GM21381 (cell line): ENCODE data around the gene RAD50.
"Not testable (repeated sequence)": the region's sequence is repeated elsewhere in the genome, so short reads cannot be mapped to it uniquely, and the experiment has no call there.

ENCODE experiments used
- ATAC-seq: cut with Tn5 transposase; IDR thresholded peaks from one replicate; pipeline ENCODE4 v1.9.1; 2021; ENCODE audit warnings: mild to moderate bottlenecking, moderate library complexity; ENCODE audit not compliant: unreplicated experiment

Gene RAD50

GRCh38 chr5:132691755-132692631 lies 135.2 kb downstream of the RAD50 start:
- not testable (repeated sequence) for ATAC-seq

GRCh38 chr5:132692632-132692967 lies 135.8 kb downstream of the RAD50 start:
- ATAC-seq = no peak
